HG03558 (cell line): ENCODE measurements around the gene ADAMTS18.
"Not testable (repeated sequence)": the region's sequence is repeated elsewhere in the genome, so short reads cannot be mapped to it uniquely, and the experiment has no call there.

Experiments
- ATAC-seq: cut with Tn5 transposase; IDR thresholded peaks from one replicate; pipeline ENCODE4 v1.9.1; 2021; ENCODE audit warnings: moderate number of reproducible peaks; ENCODE audit not compliant: unreplicated experiment; ENCODE audit errors: extremely low read depth

Gene ADAMTS18

GRCh38 chr16:77434530-77435271 is at the start of gene ADAMTS18:
ADAMTS18 (minus strand) TSS chr16:77435034; CDS start chr16:77434695, 339 bp downstream.
- ATAC-seq, result no peak

- ATAC-seq, result no peak
Observed at GRCh38 chr16:77480681-77481315, 46.0 kb upstream of the ADAMTS18 start.

- no peak for ATAC-seq
Observed at GRCh38 chr16:77472262-77472661, 37.4 kb upstream of the ADAMTS18 start.

- no peak for ATAC-seq
Observed at GRCh38 chr16:77470851-77471250, 36.0 kb upstream of the ADAMTS18 start.

- no peak for ATAC-seq
Observed at GRCh38 chr16:77469634-77470033, 34.8 kb upstream of the ADAMTS18 start.

- no peak for ATAC-seq
Observed at GRCh38 chr16:77468831-77469230, 34.0 kb upstream of the ADAMTS18 start.

- ATAC-seq, result no peak
Observed at GRCh38 chr16:77467821-77468335, 33.0 kb upstream of the ADAMTS18 start.

GRCh38 chr16:77463659-77464058 is 28.8 kb upstream of the ADAMTS18 start:
- not testable (repeated sequence) for ATAC-seq

GRCh38 chr16:77462894-77463293 is 28.1 kb upstream of the ADAMTS18 start:
- ATAC-seq, result no peak

GRCh38 chr16:77459534-77460254 is 24.9 kb upstream of the ADAMTS18 start:
- no peak for ATAC-seq

GRCh38 chr16:77457046-77457445 is 22.2 kb upstream of the ADAMTS18 start:
- ATAC-seq, result no peak

GRCh38 chr16:77452243-77452642 is 17.4 kb upstream of the ADAMTS18 start:
- ATAC-seq, result no peak

- ATAC-seq, result no peak
Observed at GRCh38 chr16:77450790-77451487, 16.1 kb upstream of the ADAMTS18 start.

- no peak for ATAC-seq
Observed at GRCh38 chr16:77449208-77449607, 14.4 kb upstream of the ADAMTS18 start.

GRCh38 chr16:77445324-77445723 is 10.5 kb upstream of the ADAMTS18 start:
- ATAC-seq, result no peak

- no peak for ATAC-seq
Observed at GRCh38 chr16:77444147-77444460, 9.3 kb upstream of the ADAMTS18 start.

- ATAC-seq, result no peak
Observed at GRCh38 chr16:77443357-77444146, 8.7 kb upstream of the ADAMTS18 start.

- no peak for ATAC-seq
Observed at GRCh38 chr16:77442078-77442477, 7.2 kb upstream of the ADAMTS18 start.

- no peak for ATAC-seq
Observed at GRCh38 chr16:77439106-77439505, 4.3 kb upstream of the ADAMTS18 start.

- no peak for ATAC-seq
Observed at GRCh38 chr16:77437859-77438258, 3.0 kb upstream of the ADAMTS18 start.
